Left ventricle myocardium inferior (tissue), 1 donor: Measurements from ENCODE around the gene TIMM23. TPM values are rescaled to one million over a fixed set of nuclear protein-coding genes. Genes with fewer than 3 reads are reported as not detected.

Experiments
- DNase-seq: peaks from one replicate; pipeline ENCODE4 v3.0.0-alpha.2; 2020
- H3K27ac ChIP-seq: fragments of 200-600 bp; replicated peaks from 2 replicates; pipeline ENCODE4 v1.8.0; 2021
- H3K27me3 ChIP-seq: fragments of 200-600 bp; 2 replicates; pipeline ENCODE4 v1.8.0; 2021; ENCODE audit warnings: low read depth
- H3K36me3 ChIP-seq: fragments of 200-600 bp; 2 replicates; pipeline ENCODE4 v1.8.0; 2021
- H3K4me1 ChIP-seq: fragments of 200-600 bp; 2 replicates; pipeline ENCODE4 v1.8.0; 2021
- H3K4me3 ChIP-seq: fragments of 200-600 bp; 2 replicates; pipeline ENCODE4 v1.8.0; 2021; ENCODE audit warnings: mild to moderate bottlenecking, moderate library complexity
- H3K9me3 ChIP-seq: fragments of 200-600 bp; replicated peaks from 2 replicates; pipeline ENCODE4 v1.8.0; 2021
- intact Hi-C: fragments of 100-400 bp; cut with micrococcal nuclease; formaldehyde crosslinking; loops from one replicate; pipeline ENCODE4 v1.11.0; 2022
- total RNA-seq: library from RNA; stranded (reverse); fragmentation: NEBNext Ultra II Directional; extraction: Animal tissue kit (Norgen Biotek cat#: 25700); gene quantifications from one replicate; pipeline ENCODE4 v1.2.1, GENCODE V29; 2021
- TF ChIP-seq, protein P1 (sequence below): fragments of 200-600 bp; IDR thresholded peaks from 2 replicates; pipeline ENCODE4 v1.8.0; 2021; ENCODE audit warnings: antibody characterized with exemption, mild to moderate bottlenecking, borderline replicate concordance
- donor health status: DM: no; HTN: yes; CAD: no; lungs with severe emphysema.

The TIMM23 gene
- total RNA-seq, 1 donor from 2014 or later, result 83.5 TPM

DNA sequence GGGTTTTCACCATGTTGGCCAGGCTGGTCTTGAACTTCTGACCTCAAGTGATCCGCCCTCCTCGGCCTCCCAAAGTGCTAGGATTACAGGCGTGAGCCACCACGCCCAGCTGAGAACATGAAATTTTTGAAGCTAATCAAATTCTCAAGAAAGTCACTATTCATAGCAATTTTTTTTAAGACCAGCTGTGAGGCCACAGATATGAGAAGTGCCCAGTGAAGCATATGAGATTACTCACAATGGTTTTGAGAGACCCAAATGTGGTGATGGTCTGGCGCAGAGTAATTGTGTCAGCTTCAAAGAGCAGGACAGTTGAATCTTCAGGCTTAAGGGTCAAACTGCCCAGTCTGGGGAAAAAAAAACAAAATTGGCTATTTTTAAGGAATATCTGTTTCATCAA lies 41.9 kb downstream of the TIMM23 start:
- intact Hi-C loops, result no loop called here
- TF ChIP-seq, protein P1, sequence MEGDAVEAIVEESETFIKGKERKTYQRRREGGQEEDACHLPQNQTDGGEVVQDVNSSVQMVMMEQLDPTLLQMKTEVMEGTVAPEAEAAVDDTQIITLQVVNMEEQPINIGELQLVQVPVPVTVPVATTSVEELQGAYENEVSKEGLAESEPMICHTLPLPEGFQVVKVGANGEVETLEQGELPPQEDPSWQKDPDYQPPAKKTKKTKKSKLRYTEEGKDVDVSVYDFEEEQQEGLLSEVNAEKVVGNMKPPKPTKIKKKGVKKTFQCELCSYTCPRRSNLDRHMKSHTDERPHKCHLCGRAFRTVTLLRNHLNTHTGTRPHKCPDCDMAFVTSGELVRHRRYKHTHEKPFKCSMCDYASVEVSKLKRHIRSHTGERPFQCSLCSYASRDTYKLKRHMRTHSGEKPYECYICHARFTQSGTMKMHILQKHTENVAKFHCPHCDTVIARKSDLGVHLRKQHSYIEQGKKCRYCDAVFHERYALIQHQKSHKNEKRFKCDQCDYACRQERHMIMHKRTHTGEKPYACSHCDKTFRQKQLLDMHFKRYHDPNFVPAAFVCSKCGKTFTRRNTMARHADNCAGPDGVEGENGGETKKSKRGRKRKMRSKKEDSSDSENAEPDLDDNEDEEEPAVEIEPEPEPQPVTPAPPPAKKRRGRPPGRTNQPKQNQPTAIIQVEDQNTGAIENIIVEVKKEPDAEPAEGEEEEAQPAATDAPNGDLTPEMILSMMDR, result no peak
- Histone ChIP-seq H3K4me1 (peaks cover 58% of the 10 kb centered on the region), H3K4me3 (no peak overlapping the region), H3K27me3 (no peaks in the 10 kb centered on the region), H3K36me3 (peaks cover 73% of the 10 kb centered on the region), H3K9me3 (no peaks in the 10 kb centered on the region), H3K27ac (no peak overlapping the region)
- no peak for DNase-seq

DNA sequence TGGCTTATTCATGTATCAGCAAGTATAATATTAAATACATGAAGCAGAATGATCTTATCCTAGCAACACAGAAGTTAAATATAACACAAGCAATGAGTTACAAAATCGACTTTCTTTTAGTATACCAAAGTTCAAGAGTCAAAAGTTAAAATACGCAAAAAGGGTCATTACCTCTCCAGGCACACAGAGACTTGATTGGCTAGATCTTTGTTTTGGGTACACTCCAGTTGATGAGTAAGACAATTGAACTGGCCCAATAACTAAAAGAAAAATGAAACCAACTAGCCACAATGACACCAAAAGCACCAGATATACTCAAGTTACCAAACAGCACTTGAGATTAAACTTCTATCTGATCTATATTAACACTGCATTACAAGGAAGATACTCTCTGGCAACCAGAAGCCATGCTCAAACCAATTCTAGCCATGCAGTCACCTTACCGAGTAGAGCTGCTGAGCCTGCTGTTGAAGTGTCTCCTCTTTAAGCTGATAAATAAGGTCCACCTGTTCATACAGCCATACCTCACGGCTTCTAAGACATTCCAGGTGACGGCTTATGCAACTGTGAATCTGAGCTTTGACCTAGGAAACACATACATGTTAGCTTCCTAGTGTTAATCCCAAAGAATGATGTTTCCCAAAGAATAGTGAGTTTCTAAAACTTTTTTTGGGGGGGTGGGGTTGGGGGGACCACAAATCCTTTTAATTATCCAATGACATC lies 42.6 kb downstream of the TIMM23 start:
- Histone ChIP-seq H3K4me1 (peaks cover 60% of the 10 kb centered on the region), H3K9me3 (no peaks in the 10 kb centered on the region), H3K4me3 (no peak overlapping the region), H3K27me3 (no peaks in the 10 kb centered on the region), H3K36me3 (peaks cover 66% of the 10 kb centered on the region), H3K27ac (no peak overlapping the region)
- TF ChIP-seq, protein P1, result no peak
- no peak for DNase-seq
- intact Hi-C loops, result no loop called here

DNA sequence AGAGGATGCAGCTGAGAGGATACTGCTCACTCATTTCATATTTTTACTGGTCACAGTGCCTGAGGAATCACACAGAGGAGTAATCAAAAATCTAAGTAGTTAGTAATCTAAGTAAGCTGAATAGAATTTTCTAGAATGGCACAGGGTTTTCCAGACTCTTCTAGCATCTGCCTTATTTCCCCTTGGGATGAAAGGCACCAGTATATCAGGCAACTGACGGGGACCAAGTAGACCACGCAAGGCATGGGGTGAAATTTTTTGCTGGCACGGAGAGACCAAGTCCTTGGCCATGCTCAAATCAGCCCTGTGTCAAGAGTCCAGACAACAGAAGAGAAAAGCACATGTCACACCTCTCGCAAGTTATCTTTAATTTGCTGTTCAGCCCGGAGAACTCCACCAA lies 43.9 kb downstream of the TIMM23 start:
- no peaks in the 10 kb centered on the region for H3K9me3 ChIP-seq
- TF ChIP-seq, protein P1, result no peak
- H3K36me3 ChIP-seq, result peaks cover 53% of the 10 kb centered on the region
- no peak overlapping the region for H3K4me3 ChIP-seq
- H3K4me1 ChIP-seq, result peaks cover 68% of the 10 kb centered on the region
- no peak for DNase-seq
- H3K27me3 ChIP-seq, result no peaks in the 10 kb centered on the region
- H3K27ac ChIP-seq, result peak overlapping the region; percentile 89
- intact Hi-C loops, result no loop called here

DNA sequence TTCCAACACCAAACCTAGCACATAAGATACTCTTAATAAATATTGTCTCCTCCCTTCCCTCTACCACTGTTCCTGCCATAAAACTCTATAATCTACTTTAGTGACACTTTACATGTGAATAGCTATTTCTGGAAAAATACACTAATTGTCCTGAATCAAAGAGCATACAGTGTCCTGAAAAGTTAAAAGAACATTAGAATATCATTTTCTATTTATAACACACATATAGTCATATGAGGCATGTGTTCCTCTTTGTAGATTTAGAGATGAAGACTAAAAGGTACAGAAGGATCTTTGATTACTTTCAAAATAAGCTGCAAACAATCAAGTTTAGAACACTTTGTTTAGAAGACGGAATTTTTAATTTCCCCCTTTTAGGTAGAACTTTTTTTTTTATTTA lies 44.5 kb downstream of the TIMM23 start:
- TF ChIP-seq, protein P1, result no peak
- intact Hi-C loops, result no loop called here
- Histone ChIP-seq H3K9me3 (no peaks in the 10 kb centered on the region), H3K4me1 (peaks cover 74% of the 10 kb centered on the region), H3K4me3 (no peak overlapping the region), H3K27ac (peak overlapping the region; percentile 89), H3K36me3 (peaks cover 47% of the 10 kb centered on the region), H3K27me3 (no peaks in the 10 kb centered on the region)
- no peak for DNase-seq

DNA sequence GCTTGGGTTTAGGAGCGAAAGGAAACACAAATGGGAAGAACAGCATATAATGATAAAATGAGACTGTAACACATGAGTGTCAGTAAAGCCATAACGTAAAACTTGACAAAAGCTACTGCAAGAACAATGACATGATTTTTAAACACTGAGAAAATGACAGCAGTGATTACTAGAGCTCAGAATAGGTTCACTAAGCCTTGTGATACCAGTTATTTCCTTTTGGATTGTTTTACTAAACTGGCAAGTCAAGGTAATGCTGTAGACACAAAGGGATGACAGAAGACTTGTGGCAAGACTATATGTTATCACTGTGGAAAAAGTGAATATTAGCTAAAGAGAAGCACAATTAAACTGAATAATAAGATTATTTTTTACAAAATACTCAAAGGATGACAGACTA lies 45.4 kb downstream of the TIMM23 start:
- H3K27me3 ChIP-seq, result no peaks in the 10 kb centered on the region
- H3K4me1 ChIP-seq, result peaks cover 83% of the 10 kb centered on the region
- no peak overlapping the region for H3K4me3 ChIP-seq
- H3K27ac ChIP-seq, result peak overlapping the region; percentile 89
- TF ChIP-seq, protein P1, result no peak
- DNase-seq, result no peak
- intact Hi-C loops, result no loop called here
- H3K36me3 ChIP-seq, result peaks cover 37% of the 10 kb centered on the region
- no peaks in the 10 kb centered on the region for H3K9me3 ChIP-seq
